Uterus (tissue), 2 donors: ENCODE measurements around the gene RGL3.

Experiments used
- POLR2A ChIP-seq, 2 donors: fragments of 450-650 bp; IDR thresholded peaks; one replicate each; pipeline ENCODE4 v1.6.1; 2016; ENCODE audit warnings: antibody characterized with exemption in 2 of 2, mild to moderate bottlenecking in 1 of 2, moderate library complexity in 1 of 2
- TF ChIP-seq, protein P1 (sequence below), 4 experiments: fragments of 200-600 bp in 2 of 4; fragments of 450-650 bp in 2 of 4; sonication (generic) in 2 of 4; IDR thresholded peaks; one replicate each; pipeline ENCODE4 v1.5.1; 2016 to 2019; ENCODE audit warnings: antibody characterized with exemption in 4 of 4, mild to moderate bottlenecking in 2 of 4, moderate library complexity in 1 of 4

DNA sequence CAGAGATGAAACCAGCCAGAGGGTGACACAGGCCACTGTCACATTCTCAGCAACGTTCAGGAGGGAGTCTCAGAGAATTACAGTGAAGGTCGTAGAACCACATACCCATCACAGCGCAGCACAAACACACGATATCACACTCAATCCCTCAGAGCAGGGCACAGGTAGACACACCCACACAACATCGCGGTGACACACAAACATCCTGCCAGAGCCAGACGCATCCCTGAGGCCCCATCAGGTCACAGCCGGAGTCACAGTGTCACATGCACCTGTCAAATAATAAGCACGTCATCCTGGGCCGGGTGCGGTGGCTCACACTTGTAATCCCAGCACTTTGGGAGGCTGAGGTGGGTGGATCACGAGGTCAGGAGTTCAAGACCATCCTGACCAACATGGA lies 44.3 kb upstream of the RGL3 start:
- TF ChIP-seq, protein P1, sequence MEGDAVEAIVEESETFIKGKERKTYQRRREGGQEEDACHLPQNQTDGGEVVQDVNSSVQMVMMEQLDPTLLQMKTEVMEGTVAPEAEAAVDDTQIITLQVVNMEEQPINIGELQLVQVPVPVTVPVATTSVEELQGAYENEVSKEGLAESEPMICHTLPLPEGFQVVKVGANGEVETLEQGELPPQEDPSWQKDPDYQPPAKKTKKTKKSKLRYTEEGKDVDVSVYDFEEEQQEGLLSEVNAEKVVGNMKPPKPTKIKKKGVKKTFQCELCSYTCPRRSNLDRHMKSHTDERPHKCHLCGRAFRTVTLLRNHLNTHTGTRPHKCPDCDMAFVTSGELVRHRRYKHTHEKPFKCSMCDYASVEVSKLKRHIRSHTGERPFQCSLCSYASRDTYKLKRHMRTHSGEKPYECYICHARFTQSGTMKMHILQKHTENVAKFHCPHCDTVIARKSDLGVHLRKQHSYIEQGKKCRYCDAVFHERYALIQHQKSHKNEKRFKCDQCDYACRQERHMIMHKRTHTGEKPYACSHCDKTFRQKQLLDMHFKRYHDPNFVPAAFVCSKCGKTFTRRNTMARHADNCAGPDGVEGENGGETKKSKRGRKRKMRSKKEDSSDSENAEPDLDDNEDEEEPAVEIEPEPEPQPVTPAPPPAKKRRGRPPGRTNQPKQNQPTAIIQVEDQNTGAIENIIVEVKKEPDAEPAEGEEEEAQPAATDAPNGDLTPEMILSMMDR (IDR thresholded peaks at IDR 0.05): no peak
- TF ChIP-seq POLR2A (IDR thresholded peaks at IDR 0.05): no peak
